Measurements from ENCODE around the gene KCNE2. TPM values are rescaled to one million over a fixed set of nuclear protein-coding genes. Genes with fewer than 3 reads are reported as not detected.

KCNE2 gene, protein sequence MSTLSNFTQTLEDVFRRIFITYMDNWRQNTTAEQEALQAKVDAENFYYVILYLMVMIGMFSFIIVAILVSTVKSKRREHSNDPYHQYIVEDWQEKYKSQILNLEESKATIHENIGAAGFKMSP
- total RNA-seq = not detected in 2 replicates

DNA sequence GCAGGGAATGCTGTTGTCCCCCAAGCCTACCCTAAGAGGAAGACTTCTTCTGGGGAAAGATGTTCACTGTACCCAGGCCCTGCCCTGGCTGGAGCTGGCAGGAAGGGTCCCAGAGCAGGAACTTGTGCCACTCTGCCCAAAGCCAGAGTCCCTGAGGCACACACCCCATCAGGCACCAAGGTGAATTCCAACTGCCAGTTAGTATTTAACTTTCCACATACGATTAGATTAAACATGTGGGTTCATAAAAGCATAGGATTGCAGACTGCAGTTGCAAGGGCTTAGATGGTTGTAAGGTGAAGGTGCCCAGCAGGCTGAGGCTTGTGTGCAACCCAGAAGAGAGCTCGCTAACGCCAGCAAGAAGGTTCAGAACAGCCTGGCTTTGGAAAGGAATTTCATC, at the start of gene KCNE2:
Gene KCNE2, plus strand, starts transcription at position 274 of the 400 bp plus-strand sequence. CDS start 6,473 bp downstream, outside the sequence.
- no peak within 1 kb of the TSS for H3K4me3 ChIP-seq (ENCODE audit: low read depth, low read length)
- TF ChIP-seq, protein P1, sequence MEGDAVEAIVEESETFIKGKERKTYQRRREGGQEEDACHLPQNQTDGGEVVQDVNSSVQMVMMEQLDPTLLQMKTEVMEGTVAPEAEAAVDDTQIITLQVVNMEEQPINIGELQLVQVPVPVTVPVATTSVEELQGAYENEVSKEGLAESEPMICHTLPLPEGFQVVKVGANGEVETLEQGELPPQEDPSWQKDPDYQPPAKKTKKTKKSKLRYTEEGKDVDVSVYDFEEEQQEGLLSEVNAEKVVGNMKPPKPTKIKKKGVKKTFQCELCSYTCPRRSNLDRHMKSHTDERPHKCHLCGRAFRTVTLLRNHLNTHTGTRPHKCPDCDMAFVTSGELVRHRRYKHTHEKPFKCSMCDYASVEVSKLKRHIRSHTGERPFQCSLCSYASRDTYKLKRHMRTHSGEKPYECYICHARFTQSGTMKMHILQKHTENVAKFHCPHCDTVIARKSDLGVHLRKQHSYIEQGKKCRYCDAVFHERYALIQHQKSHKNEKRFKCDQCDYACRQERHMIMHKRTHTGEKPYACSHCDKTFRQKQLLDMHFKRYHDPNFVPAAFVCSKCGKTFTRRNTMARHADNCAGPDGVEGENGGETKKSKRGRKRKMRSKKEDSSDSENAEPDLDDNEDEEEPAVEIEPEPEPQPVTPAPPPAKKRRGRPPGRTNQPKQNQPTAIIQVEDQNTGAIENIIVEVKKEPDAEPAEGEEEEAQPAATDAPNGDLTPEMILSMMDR (IDR thresholded peaks at IDR 0.05; ENCODE audit: insufficient read depth, low read length, poor library complexity, severe bottlenecking) = no peak
- no peaks in the 10 kb centered on the region for H3K27me3 ChIP-seq (ENCODE audit: control insufficient read depth, insufficient read depth, low read length)
- DNase-seq (ENCODE audit: low read depth) = no peak
- H3K36me3 ChIP-seq (ENCODE audit: control insufficient read depth, insufficient read depth, low read length) = no peaks in the 10 kb centered on the region

DNA sequence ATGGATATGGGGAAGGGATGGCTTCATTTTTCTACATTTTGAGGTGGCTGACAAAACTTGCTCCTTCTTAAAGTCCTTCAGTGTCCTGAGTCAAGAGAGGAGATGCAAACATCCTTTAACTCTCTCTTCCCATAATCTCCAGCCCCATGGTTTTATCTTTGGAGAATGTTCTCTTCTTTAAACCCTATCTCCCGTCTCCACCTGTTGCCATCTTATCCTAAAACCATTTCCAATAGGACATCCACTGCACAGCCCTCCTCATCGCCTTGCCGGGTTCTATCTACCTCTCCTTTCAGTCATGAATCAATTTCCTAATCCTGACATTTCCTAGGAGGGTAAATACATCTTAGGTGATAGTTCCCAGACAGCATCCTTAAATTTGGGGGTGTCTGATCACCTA, 44.2 kb upstream of the KCNE2 start:
- H3K4me3 ChIP-seq (ENCODE audit: low read depth, low read length) = no peak overlapping the region
- H3K27me3 ChIP-seq (ENCODE audit: control insufficient read depth, insufficient read depth, low read length) = no peaks in the 10 kb centered on the region
- TF ChIP-seq, protein P1 (IDR thresholded peaks at IDR 0.05; ENCODE audit: insufficient read depth, low read length, poor library complexity, severe bottlenecking) = no peak
- DNase-seq (ENCODE audit: low read depth) = no peak
- H3K36me3 ChIP-seq (ENCODE audit: control insufficient read depth, insufficient read depth, low read length) = no peaks in the 10 kb centered on the region

DNA sequence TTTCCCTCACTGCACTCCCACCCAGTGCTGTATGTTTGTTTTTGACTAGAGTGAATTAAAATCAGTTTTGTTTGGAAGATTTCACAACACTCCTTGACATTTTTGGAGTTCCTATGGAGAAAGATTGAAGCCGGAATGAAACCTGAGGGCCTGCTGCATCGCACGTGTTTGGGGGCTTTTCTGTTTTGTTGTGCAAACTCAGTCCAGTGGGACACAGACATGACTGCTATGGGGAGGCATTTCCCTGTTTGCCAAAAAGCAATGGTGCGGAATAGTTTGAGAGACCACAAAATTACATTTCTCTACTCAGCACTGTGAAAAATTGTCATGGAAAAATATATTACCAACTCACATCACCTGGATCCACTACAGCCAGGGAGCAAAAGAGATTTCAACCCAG, 43.8 kb upstream of the KCNE2 start:
- Histone ChIP-seq H3K36me3 (ENCODE audit: control insufficient read depth, insufficient read depth, low read length) (no peaks in the 10 kb centered on the region), H3K27me3 (ENCODE audit: control insufficient read depth, insufficient read depth, low read length) (no peaks in the 10 kb centered on the region), H3K4me3 (ENCODE audit: low read depth, low read length) (no peak overlapping the region)
- DNase-seq (ENCODE audit: low read depth) = no peak
- TF ChIP-seq, protein P1 (IDR thresholded peaks at IDR 0.05; ENCODE audit: insufficient read depth, low read length, poor library complexity, severe bottlenecking) = no peak

DNA sequence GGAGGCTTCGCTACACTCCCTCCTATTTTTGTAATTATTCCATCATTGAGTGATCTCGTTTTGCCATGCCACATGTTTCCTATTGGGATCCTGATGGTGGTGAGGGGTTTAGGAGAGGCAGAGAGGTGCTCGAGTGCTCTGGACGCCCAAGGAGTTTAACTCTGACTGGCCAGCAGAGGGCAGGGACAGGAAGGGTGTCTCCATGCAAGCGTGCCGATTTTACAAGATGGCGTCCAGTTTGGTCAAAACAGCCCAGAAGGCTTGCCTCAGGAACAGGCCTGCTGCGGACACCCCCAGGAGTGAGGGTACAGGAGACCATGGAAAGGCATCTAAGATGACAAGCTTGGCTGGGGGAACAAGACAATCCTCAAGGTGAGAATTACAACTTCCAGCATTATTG, 33.8 kb upstream of the KCNE2 start:
- TF ChIP-seq, protein P1 (IDR thresholded peaks at IDR 0.05; ENCODE audit: insufficient read depth, low read length, poor library complexity, severe bottlenecking) = no peak
- Histone ChIP-seq H3K4me3 (ENCODE audit: low read depth, low read length) (no peak overlapping the region), H3K27me3 (ENCODE audit: control insufficient read depth, insufficient read depth, low read length) (no peaks in the 10 kb centered on the region), H3K36me3 (ENCODE audit: control insufficient read depth, insufficient read depth, low read length) (no peaks in the 10 kb centered on the region)
- DNase-seq (ENCODE audit: low read depth) = no peak

DNA sequence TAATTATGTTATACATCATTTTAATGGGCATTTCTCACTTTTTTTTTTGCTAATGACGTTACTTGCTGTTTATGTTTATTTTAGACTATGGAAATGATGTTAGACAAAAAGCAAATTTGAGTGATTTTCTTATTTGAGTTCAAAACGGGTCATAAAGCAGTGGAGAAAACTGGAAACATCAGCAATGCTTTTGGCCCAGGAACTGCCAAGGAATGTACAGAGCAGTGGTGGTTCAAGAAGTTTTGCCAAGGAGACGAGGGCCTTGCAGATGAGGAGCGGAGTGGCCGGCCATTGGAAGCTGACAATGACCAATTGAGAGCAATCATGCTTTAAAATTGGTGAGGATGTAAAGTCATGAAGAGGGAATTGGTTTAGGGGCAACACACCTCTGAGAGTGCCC, 32.1 kb upstream of the KCNE2 start:
- no peaks in the 10 kb centered on the region for H3K27me3 ChIP-seq (ENCODE audit: control insufficient read depth, insufficient read depth, low read length)
- no peaks in the 10 kb centered on the region for H3K36me3 ChIP-seq (ENCODE audit: control insufficient read depth, insufficient read depth, low read length)
- DNase-seq (ENCODE audit: low read depth) = no peak
- H3K4me3 ChIP-seq (ENCODE audit: low read depth, low read length) = no peak overlapping the region
- TF ChIP-seq, protein P1 (IDR thresholded peaks at IDR 0.05; ENCODE audit: insufficient read depth, low read length, poor library complexity, severe bottlenecking) = no peak

DNA sequence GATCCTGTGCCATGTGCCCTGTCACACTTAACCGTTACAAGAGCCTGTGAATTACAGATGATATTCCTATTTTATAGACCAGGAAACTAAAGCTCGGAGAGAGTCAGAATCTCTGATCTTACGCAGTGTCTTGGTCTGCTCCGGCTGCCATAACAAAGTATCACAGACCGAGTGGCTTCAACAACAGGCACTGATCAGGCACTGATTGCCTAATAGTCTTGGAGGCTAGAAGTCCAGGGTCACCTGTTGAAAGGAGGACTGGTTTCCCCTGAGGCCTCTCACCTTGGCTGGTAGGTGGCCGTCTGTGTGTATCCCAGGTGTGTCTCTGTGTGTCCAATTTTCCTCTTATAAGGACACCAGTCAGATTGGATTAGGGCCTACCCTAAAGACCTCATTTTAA, 31.5 kb upstream of the KCNE2 start:
- TF ChIP-seq, protein P1 (IDR thresholded peaks at IDR 0.05; ENCODE audit: insufficient read depth, low read length, poor library complexity, severe bottlenecking) = no peak
- DNase-seq (ENCODE audit: low read depth) = no peak
- no peaks in the 10 kb centered on the region for H3K27me3 ChIP-seq (ENCODE audit: control insufficient read depth, insufficient read depth, low read length)
- H3K4me3 ChIP-seq (ENCODE audit: low read depth, low read length) = no peak overlapping the region
- no peaks in the 10 kb centered on the region for H3K36me3 ChIP-seq (ENCODE audit: control insufficient read depth, insufficient read depth, low read length)
